Neural cell (in vitro differentiated cells): ENCODE results near the gene RAD51B. TPM values are rescaled to one million over a fixed set of nuclear protein-coding genes. Genes with fewer than 3 reads are reported as not detected.

ENCODE experiments used
- H2AFZ ChIP-seq: fragments of 200-600, 300-800 bp; sonication (generic), shearing (Covaris generic); 2 replicates; pipeline ENCODE4 v1.6.0; 2014; ENCODE audit warnings: low read depth, mild to moderate bottlenecking, antibody characterized with exemption, low read length, moderate library complexity
- H3F3A ChIP-seq: fragments of 200-600 bp; shearing (Covaris generic); 2 replicates; pipeline ENCODE4 v1.6.1; 2016; ENCODE audit warnings: mild to moderate bottlenecking, moderate library complexity, mixed read lengths, antibody characterized with exemption, low read length; ENCODE audit not compliant: insufficient read depth, poor library complexity, severe bottlenecking
- H3K27ac ChIP-seq: fragments of 200-600, 300-800 bp; sonication (generic), shearing (Covaris generic); 2 replicates; pipeline ENCODE4 v1.5.1; 2014; ENCODE audit warnings: mild to moderate bottlenecking, low read length, moderate library complexity
- H3K27me3 ChIP-seq: fragments of 300-800, 200-600 bp; sonication (generic), shearing (Covaris generic); 2 replicates; pipeline ENCODE4 v1.6.0; 2014; ENCODE audit warnings: mild to moderate bottlenecking, low read depth, low read length, moderate library complexity; ENCODE audit not compliant: insufficient read depth
- H3K36me3 ChIP-seq: fragments of 300-800, 200-600 bp; sonication (generic), shearing (Covaris generic); 2 replicates; pipeline ENCODE4 v1.5.1; 2014; ENCODE audit warnings: mild to moderate bottlenecking, antibody characterized with exemption, low read length, moderate library complexity; ENCODE audit not compliant: insufficient read depth
- H3K4me2 ChIP-seq: fragments of 300-800, 200-600 bp; sonication (generic), shearing (Covaris generic); 2 replicates; pipeline ENCODE4 v1.6.0; 2014; ENCODE audit warnings: mild to moderate bottlenecking, low read length
- H3K4me3 ChIP-seq: fragments of 300-800, 200-600 bp; sonication (generic), shearing (Covaris generic); 2 replicates; pipeline ENCODE4 v1.5.1; 2014; ENCODE audit warnings: mild to moderate bottlenecking, low read length, moderate library complexity
- H3K79me2 ChIP-seq: fragments of 200-600 bp; shearing (Covaris generic); replicated peaks from 2 replicates; pipeline ENCODE4 v1.6.0; 2014; ENCODE audit warnings: mild to moderate bottlenecking, low read length, moderate library complexity; ENCODE audit not compliant: insufficient read depth
- H3K9ac ChIP-seq: fragments of 300-800, 200-600 bp; sonication (generic), shearing (Covaris generic); 2 replicates; pipeline ENCODE4 v1.6.1; 2016; ENCODE audit warnings: mild to moderate bottlenecking, low read length, mixed read lengths
- H3K9me2 ChIP-seq: fragments of 200-600 bp; shearing (Covaris generic); 2 replicates; pipeline ENCODE4 v1.6.1; 2016; ENCODE audit warnings: mild to moderate bottlenecking, low read length, mixed read lengths; ENCODE audit not compliant: insufficient read depth
- H3K9me3 ChIP-seq: fragments of 200-600, 300-800 bp; sonication (generic), shearing (Covaris generic); 2 replicates; pipeline ENCODE4 v1.6.1; 2016; ENCODE audit warnings: mild to moderate bottlenecking, mixed run types, low read length, moderate library complexity, mixed read lengths
- H4K20me1 ChIP-seq: fragments of 200-600 bp; shearing (Covaris generic); 2 replicates; pipeline ENCODE4 v1.6.1; 2016; ENCODE audit warnings: mild to moderate bottlenecking, mixed run types; ENCODE audit not compliant: insufficient read depth
- EP300 ChIP-seq: fragments of 450-650 bp; conservative IDR thresholded peaks from 2 replicates; pipeline ENCODE4 v1.6.1; 2014; ENCODE audit warnings: antibody characterized with exemption, mild to moderate bottlenecking, moderate library complexity; ENCODE audit not compliant: poor library complexity, severe bottlenecking
- EZH2 ChIP-seq: fragments of 200-600, 300-800 bp; shearing (Covaris generic), sonication (generic); IDR thresholded peaks from 2 replicates; pipeline ENCODE4 v1.6.1; 2014; ENCODE audit warnings: antibody characterized with exemption, low read length, borderline replicate concordance, mild to moderate bottlenecking; ENCODE audit not compliant: insufficient read depth, poor library complexity, severe bottlenecking
- MXI1 ChIP-seq: fragments of 450-650 bp; conservative IDR thresholded peaks from 2 replicates; pipeline ENCODE4 v1.6.1; 2014; ENCODE audit warnings: antibody characterized with exemption, mild to moderate bottlenecking; ENCODE audit not compliant: poor library complexity, severe bottlenecking
- POLR2AphosphoS5 ChIP-seq: IDR thresholded peaks from 2 replicates; pipeline ENCODE4 v1.6.1; 2012
- RAD21 ChIP-seq: fragments of 450-650 bp; conservative IDR thresholded peaks from 2 replicates; pipeline ENCODE4 v1.6.1; 2014; ENCODE audit warnings: antibody characterized with exemption, mild to moderate bottlenecking, moderate library complexity
- SMC3 ChIP-seq: fragments of 450-650 bp; conservative IDR thresholded peaks from 2 replicates; pipeline ENCODE4 v1.6.1; 2014; ENCODE audit warnings: antibody characterized with exemption, mild to moderate bottlenecking, moderate library complexity; ENCODE audit not compliant: poor library complexity
- TAF1 ChIP-seq: IDR thresholded peaks from 2 replicates; pipeline ENCODE4 v1.6.1; 2012; ENCODE audit warnings: low read depth
- polyA plus RNA-seq: library from polyadenylated mRNA; depleted of rRNA; stranded (reverse); fragments of >200 nt; gene quantifications from 2 replicates; pipeline ENCODE4 v1.2.3, GENCODE V29; 2014
- TF ChIP-seq, protein P1 (sequence below): IDR thresholded peaks from 2 replicates; pipeline ENCODE4 v1.6.1; 2012; ENCODE audit warnings: borderline replicate concordance
- TF ChIP-seq, protein P2 (sequence below): fragments of 450-650 bp; IDR thresholded peaks from 2 replicates; pipeline ENCODE4 v1.5.1; 2014; ENCODE audit warnings: antibody characterized with exemption, mild to moderate bottlenecking, moderate library complexity; ENCODE audit not compliant: poor library complexity, severe bottlenecking

Gene RAD51B
- polyA plus RNA-seq, 1 donor from 2014 or later: 3.1 TPM

- no peak overlapping the region for H3K9ac ChIP-seq
- no peak overlapping the region for H3K4me2 ChIP-seq
- no peaks in the 10 kb centered on the region for H3K9me3 ChIP-seq
- no peaks in the 10 kb centered on the region for H3K9me2 ChIP-seq
- no peak overlapping the region for H3K27ac ChIP-seq
- no peaks in the 10 kb centered on the region for H3K36me3 ChIP-seq
- H4K20me1 ChIP-seq: no peaks in the 10 kb centered on the region
- no peak overlapping the region for H3K4me3 ChIP-seq
- no peaks in the 10 kb centered on the region for H3F3A ChIP-seq
- no peak overlapping the region for H2AFZ ChIP-seq
- no peaks in the 10 kb centered on the region for H3K79me2 ChIP-seq
- no peak for TF ChIP-seq EP300
- TF ChIP-seq RAD21: no peak
- TF ChIP-seq EZH2: no peak
- TF ChIP-seq, protein P1, sequence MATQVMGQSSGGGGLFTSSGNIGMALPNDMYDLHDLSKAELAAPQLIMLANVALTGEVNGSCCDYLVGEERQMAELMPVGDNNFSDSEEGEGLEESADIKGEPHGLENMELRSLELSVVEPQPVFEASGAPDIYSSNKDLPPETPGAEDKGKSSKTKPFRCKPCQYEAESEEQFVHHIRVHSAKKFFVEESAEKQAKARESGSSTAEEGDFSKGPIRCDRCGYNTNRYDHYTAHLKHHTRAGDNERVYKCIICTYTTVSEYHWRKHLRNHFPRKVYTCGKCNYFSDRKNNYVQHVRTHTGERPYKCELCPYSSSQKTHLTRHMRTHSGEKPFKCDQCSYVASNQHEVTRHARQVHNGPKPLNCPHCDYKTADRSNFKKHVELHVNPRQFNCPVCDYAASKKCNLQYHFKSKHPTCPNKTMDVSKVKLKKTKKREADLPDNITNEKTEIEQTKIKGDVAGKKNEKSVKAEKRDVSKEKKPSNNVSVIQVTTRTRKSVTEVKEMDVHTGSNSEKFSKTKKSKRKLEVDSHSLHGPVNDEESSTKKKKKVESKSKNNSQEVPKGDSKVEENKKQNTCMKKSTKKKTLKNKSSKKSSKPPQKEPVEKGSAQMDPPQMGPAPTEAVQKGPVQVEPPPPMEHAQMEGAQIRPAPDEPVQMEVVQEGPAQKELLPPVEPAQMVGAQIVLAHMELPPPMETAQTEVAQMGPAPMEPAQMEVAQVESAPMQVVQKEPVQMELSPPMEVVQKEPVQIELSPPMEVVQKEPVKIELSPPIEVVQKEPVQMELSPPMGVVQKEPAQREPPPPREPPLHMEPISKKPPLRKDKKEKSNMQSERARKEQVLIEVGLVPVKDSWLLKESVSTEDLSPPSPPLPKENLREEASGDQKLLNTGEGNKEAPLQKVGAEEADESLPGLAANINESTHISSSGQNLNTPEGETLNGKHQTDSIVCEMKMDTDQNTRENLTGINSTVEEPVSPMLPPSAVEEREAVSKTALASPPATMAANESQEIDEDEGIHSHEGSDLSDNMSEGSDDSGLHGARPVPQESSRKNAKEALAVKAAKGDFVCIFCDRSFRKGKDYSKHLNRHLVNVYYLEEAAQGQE: no peak
- no peak for TF ChIP-seq TAF1
- no peak for TF ChIP-seq POLR2AphosphoS5
- TF ChIP-seq, protein P2, sequence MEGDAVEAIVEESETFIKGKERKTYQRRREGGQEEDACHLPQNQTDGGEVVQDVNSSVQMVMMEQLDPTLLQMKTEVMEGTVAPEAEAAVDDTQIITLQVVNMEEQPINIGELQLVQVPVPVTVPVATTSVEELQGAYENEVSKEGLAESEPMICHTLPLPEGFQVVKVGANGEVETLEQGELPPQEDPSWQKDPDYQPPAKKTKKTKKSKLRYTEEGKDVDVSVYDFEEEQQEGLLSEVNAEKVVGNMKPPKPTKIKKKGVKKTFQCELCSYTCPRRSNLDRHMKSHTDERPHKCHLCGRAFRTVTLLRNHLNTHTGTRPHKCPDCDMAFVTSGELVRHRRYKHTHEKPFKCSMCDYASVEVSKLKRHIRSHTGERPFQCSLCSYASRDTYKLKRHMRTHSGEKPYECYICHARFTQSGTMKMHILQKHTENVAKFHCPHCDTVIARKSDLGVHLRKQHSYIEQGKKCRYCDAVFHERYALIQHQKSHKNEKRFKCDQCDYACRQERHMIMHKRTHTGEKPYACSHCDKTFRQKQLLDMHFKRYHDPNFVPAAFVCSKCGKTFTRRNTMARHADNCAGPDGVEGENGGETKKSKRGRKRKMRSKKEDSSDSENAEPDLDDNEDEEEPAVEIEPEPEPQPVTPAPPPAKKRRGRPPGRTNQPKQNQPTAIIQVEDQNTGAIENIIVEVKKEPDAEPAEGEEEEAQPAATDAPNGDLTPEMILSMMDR: no peak
- TF ChIP-seq SMC3: no peak
- TF ChIP-seq MXI1: no peak
- H3K27me3 ChIP-seq: no peaks in the 10 kb centered on the region
These were observed 34.1 kb downstream of the RAD51B start for GRCh38 chr14:67853715-67854114.

- no peak overlapping the region for H3K27ac ChIP-seq
- H3K9ac ChIP-seq: no peak overlapping the region
- no peaks in the 10 kb centered on the region for H3K9me2 ChIP-seq
- no peaks in the 10 kb centered on the region for H3K27me3 ChIP-seq
- no peak overlapping the region for H3K4me2 ChIP-seq
- no peaks in the 10 kb centered on the region for H3K9me3 ChIP-seq
- no peak overlapping the region for H2AFZ ChIP-seq
- H3F3A ChIP-seq: no peaks in the 10 kb centered on the region
- H3K79me2 ChIP-seq: no peaks in the 10 kb centered on the region
- H3K4me3 ChIP-seq: no peak overlapping the region
- no peaks in the 10 kb centered on the region for H4K20me1 ChIP-seq
- H3K36me3 ChIP-seq: no peaks in the 10 kb centered on the region
- TF ChIP-seq, protein P1: no peak
- TF ChIP-seq MXI1: no peak
- no peak for TF ChIP-seq EZH2
- TF ChIP-seq RAD21: no peak
- no peak for TF ChIP-seq SMC3
- TF ChIP-seq EP300: no peak
- TF ChIP-seq TAF1: no peak
- TF ChIP-seq, protein P2: no peak
- no peak for TF ChIP-seq POLR2AphosphoS5
These were observed 37.2 kb downstream of the RAD51B start for GRCh38 chr14:67856827-67857226.
